Measurements from ENCODE around the gene OPCML.

The OPCML gene

DNA sequence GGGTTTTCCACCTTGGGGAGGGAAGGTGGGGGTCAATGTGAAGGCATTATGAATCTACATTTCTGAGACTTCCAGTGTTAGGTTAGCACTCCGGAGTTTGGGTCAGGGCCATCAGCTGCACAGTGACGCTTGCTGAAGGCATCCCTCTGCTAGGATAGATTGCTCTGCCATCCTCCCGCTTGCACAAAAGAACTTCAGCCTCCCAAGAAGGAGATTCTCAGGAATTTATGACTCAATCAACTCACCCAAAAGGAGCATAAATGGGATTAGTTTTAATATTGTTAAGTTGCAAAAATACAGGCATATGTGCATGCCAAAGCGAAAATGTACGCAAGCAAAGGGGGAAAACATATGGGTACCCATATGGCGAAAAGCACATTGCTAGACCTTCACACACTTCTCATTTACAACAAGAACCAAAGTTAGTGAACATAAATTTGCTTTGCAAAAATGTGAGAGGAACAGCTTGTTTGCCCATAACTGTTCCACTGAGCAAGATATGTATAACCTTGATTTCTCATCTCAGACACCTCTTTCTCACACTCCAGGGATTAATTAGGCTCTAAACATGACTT is 1013.0 kb downstream of the OPCML start:
- DNase-seq, result no peak

DNA sequence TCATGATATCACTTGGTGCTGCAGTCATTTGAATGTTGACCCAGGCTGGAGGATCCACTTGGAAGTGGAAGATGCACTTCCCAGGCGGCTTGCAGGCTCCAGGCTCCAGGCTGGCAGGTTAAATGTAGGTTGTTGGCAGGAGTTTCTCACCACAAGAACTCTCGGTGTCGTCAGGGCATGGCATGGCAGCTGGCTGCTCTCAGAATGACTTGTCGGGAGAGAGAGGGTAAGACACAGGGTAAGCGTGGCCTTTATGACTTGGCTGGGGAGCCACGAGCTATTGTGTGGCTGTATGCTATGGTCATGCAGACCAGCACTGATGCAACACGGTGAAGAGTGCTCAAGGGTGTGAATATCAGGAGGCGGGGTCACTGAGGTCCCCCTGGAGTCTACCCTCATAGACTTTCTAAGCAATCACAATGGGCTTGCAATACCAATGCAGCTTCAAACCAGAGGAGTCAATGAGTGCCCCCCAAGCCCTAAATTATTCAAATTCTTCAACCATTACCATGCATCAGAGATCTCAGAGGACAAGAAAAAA is 1027.7 kb downstream of the OPCML start:
- peak; percentile 80 for DNase-seq

GRCh38 chr11:132501356-132501755 is 1030.9 kb downstream of the OPCML start:
- DNase-seq, result no peak

- no peak for DNase-seq
Observed at GRCh38 chr11:132499661-132500060, 1032.6 kb downstream of the OPCML start.

DNA sequence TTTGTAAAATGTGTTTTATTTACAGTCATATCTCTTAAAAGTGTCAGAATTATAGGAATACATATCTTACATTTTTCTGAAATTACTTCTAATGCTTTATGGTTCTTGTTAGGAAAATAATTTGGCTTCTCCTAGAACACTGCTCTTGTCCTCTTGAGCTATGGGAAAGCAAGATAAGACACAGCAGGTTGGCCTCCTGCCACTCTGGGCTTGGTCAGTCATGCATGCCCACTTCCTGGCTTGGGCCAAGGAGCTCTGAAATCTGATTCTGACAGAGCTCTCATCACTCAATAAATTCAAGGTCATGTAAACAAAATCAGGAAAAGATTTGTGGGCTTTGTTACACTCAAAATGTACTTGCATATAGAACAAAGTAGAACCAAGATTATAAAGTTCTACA is 1036.0 kb downstream of the OPCML start:
- peak; percentile 93 for DNase-seq

- DNase-seq, result no peak
Observed at GRCh38 chr11:132493801-132494200, 1038.5 kb downstream of the OPCML start.

GRCh38 chr11:132490978-132491377 is 1041.3 kb downstream of the OPCML start:
- DNase-seq, result no peak

DNA sequence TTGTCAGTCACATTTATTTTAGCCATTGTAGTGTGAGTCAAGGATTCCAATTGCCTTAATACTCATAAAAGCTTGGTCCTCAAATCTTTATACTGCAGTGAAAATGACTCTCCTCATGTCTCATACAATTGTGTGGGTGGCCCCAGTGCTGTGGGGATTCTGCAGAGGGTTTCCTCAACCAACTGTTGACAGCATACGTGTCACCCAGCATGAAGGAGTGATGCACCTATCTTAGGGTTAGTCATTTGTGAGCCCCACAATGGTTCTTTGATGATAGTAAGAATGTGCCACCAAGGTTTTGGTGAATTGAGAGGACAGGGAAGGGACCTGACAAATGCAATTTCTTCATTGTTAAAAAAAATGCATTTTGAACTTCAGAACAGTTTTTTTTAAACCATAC is 1046.2 kb downstream of the OPCML start:
- DNase-seq, result no peak

DNA sequence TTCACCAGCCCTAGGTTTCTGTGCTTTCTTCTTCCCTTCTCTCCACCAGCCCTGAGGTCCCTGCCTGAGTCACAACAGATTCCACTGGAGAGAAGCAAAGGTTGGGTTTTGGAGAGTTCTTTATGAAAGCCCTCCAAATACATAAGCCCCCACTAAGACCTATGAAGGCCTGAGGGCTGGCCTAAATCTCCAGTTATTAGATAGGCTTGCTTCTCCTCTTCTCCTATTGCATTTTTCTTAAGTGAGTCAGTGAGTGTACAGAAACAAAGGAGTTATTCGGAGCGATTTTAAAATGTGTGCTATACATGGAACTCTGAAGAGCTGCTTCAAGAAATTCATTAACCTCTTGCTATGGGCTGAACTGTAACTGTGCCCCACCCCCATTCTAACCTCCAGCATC is 1057.3 kb downstream of the OPCML start:
- DNase-seq, result no peak

- DNase-seq, result no peak
Observed at GRCh38 chr11:132472411-132473172, 1059.7 kb downstream of the OPCML start.

- no peak for DNase-seq
Observed at GRCh38 chr11:132471466-132471865, 1060.8 kb downstream of the OPCML start.

GRCh38 chr11:132466983-132467382 is 1065.3 kb downstream of the OPCML start:
- DNase-seq, result no peak

DNA sequence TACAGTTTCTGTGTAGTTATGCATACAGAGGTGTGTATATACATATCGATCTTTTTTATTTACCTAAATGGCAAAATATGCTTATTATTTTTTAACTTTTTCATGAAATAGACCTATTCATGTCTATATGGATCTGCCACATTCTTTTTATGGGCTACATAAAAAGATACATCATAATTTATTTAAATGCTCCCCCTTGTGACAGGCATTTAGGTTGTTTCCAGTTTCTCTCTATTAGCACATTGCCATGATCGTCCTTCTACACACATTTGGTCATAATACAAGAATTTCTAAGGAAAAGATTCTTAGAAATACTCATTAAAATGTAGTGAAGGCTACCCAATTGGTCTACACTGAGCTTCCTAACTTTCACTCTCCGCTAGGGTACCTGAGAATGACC is 1067.4 kb downstream of the OPCML start:
- no peak for DNase-seq

DNA sequence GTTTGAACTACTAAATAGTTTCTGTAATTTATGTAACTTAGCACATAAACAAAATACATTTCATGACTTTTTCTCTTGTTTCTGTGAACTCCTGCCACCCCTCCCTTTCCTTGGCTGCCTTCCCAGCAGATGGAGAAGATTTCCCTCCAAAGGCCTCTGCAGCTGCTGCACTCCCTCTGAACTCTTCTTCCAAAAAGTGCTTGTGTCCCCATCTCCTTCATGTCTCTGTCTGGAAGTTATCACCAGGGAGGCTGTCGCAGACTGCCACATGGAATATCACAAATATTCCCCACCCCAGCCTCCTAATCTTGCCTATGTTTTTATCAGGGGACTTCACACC is 1068.3 kb downstream of the OPCML start:
- DNase-seq, result no peak

GRCh38 chr11:132463295-132464002 is 1068.9 kb downstream of the OPCML start:
- no peak for DNase-seq

DNA sequence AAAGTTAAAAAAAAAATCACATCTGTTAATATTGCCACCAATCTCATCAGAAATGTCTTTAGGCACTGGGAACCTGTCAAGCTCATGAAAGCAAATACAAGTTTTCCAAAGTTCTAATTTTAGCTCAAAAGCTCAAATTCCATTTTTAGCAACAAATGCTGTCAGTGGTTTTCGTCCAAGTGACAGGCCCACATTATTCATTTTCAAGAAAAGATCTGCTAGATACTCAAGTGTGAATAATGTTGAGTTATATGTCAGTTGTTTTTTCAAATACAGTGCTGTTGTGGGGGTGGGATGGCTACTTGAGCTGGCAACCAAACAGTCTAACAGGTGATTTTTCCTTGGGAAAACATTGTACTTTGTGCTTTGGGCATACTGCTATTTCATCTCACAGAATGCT is 1072.6 kb downstream of the OPCML start:
- DNase-seq, result no peak

GRCh38 chr11:132457445-132457844 is 1074.9 kb downstream of the OPCML start:
- no peak for DNase-seq

GRCh38 chr11:132456751-132457328 is 1075.5 kb downstream of the OPCML start:
- DNase-seq, result peak; percentile 60

- DNase-seq, result no peak
Observed at GRCh38 chr11:132455044-132455443, 1077.3 kb downstream of the OPCML start.

DNA sequence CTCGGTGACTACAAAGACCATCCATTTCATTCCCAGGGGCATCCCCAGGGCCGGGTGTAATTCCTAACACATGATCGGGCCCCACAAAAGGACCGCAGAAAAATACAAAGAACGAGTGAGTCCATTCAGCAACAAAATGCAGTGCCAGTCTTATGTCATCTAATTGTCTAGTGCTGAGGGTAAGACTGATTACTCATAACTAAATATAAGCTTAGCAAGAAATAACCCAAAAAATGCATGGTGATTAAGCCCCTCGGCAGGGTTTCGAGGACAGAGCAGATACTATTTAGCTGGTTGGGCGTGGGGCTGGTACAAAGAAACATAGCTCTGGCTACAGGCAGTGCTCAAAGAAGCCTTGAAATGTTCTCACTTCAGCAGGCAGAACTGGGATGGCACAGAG is 1078.9 kb downstream of the OPCML start:
- DNase-seq, result no peak

DNA sequence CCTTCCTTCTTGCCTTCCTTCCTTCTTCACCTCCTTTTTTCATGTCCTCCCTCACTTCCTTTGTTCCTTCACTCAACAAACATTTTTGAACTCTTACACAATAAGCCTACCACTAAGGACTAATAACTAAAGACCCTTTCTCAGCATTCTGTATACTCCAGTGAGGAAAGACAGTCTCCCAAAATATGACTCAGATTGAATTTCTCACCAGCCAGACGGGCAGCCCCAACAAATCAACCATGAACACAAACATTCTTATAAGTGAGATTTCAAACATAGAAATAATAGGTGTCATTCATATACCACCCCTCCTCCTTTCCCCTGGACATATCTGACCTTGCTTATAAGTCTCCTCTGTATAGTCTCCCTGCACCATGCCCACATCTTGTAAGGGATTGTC is 1079.7 kb downstream of the OPCML start:
- DNase-seq, result no peak

DNA sequence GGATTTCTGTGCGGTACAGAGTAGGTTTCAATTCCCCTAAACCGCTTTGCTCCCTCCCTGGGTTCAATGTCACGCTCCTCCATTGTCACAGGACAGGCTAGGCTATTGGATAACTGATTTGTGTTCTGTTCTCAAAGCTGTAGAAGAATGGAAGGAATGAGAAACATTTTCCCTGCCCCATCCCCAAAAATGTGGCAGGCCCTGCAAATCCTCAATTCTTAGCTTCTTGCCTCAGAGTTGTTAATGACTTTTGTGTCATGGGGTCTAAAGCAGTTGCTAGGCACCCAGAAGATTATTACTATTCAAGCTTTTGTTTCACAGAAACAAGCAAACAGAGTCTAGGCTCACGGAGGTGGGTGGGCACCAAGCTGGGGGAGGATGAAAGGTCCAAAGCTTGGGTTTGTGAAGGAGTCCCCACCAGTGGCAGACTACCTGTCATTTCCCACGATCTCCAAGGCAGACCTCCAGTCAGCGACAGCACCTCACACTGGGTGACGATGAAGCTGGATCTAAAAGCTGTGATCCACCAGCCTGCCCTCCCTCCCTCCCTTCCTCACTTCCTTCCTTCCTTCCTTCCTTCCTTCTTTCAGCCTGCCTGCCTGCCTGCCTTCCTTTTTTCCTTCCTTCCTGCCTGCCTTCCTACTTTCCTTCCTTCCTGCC is 1080.2 kb downstream of the OPCML start:
- DNase-seq, result no peak

GRCh38 chr11:132450631-132451030 is 1081.7 kb downstream of the OPCML start:
- DNase-seq, result no peak
